HepG2 (cell line): ENCODE results near the gene COASY. TPM values are rescaled to one million over a fixed set of nuclear protein-coding genes. Genes with fewer than 3 reads are reported as not detected.

Experiments used
- CAMTA2 ChIP-seq: sonication (generic); formaldehyde crosslinking; IDR thresholded peaks from 2 replicates; pipeline ENCODE4 v1.4.0; 2020; ENCODE audit warnings: mild to moderate bottlenecking, missing genetic modification reagents, borderline replicate concordance
- HMG20A ChIP-seq: IDR thresholded peaks from 2 replicates; pipeline ENCODE4 v1.6.1; 2016; ENCODE audit warnings: borderline replicate concordance
- HNF4A ChIP-seq: sonication (generic); formaldehyde crosslinking; IDR thresholded peaks from 2 replicates; pipeline ENCODE4 v1.4.0; 2020; ENCODE audit warnings: missing genetic modification reagents
- IRX3 ChIP-seq: sonication (generic); formaldehyde crosslinking; IDR thresholded peaks from 2 replicates; pipeline ENCODE4 v1.8.1; 2023; ENCODE audit warnings: mild to moderate bottlenecking, low read depth, missing genetic modification reagents, borderline replicate concordance
- KDM1A ChIP-seq: IDR thresholded peaks from 2 replicates; pipeline ENCODE4 v1.6.1; 2016; ENCODE audit warnings: missing compliant biosample characterization
- KMT2A ChIP-seq: sonication (generic); formaldehyde crosslinking; IDR thresholded peaks from 2 replicates; pipeline ENCODE4 v1.4.0; 2020; ENCODE audit warnings: missing genetic modification reagents
- SIN3A ChIP-seq: IDR thresholded peaks from 2 replicates; pipeline ENCODE4 v1.6.1; 2011; ENCODE audit warnings: low read depth, mild to moderate bottlenecking, control low read depth, low read length, borderline replicate concordance
- TIGD3 ChIP-seq: sonication (generic); formaldehyde crosslinking; IDR thresholded peaks from 2 replicates; pipeline ENCODE4 v1.5.1; 2020; ENCODE audit warnings: mild to moderate bottlenecking, missing genetic modification reagents, borderline replicate concordance
- USF2 ChIP-seq, 2 experiments: sonication (generic) in 1 of 2; formaldehyde crosslinking in 1 of 2; IDR thresholded peaks; 2 replicates each; pipeline versions ENCODE4 v1.5.1 to v1.6.1; 2011 to 2020; ENCODE audit warnings: borderline replicate concordance in 1 of 2, low read depth in 1 of 2, low read length in 1 of 2, mild to moderate bottlenecking in 1 of 2, missing genetic modification reagents in 1 of 2, moderate library complexity in 1 of 2
- ZBTB37 ChIP-seq: sonication (generic); formaldehyde crosslinking; IDR thresholded peaks from 2 replicates; pipeline ENCODE4 v1.4.0; 2020; ENCODE audit warnings: mild to moderate bottlenecking, missing genetic modification reagents
- ZNF44 ChIP-seq: sonication (generic); formaldehyde crosslinking; IDR thresholded peaks from 2 replicates; pipeline ENCODE4 v1.5.1; 2020; ENCODE audit warnings: mild to moderate bottlenecking, missing genetic modification reagents
- ZNF7 ChIP-seq: IDR thresholded peaks from 2 replicates; pipeline ENCODE4 v1.6.1; 2016; ENCODE audit warnings: missing biosample characterization, missing genetic modification reagents
- polyA plus RNA-seq, 8 experiments: library from polyadenylated mRNA; depleted of rRNA in 3 of 8; stranded (reverse) in 7 of 8; unstranded in 1 of 8; fragments of >200 nt; fragmentation: Illumina TruSeq in 4 of 8; extraction: Trizol in 4 of 8; gene quantifications; 2 replicates each; pipeline versions ENCODE4 v1.2.1 to v1.2.3, GENCODE V29; 2011 to 2016; ENCODE audit warnings: low read depth in 4 of 8, missing spikeins in 1 of 8, mixed read lengths in 1 of 8; ENCODE audit not compliant: insufficient read depth in 1 of 8
- total RNA-seq, 5 experiments: library from RNA; depleted of rRNA; stranded (reverse); fragments of >200 nt; fragmentation: Illumina TruSeq; extraction: Trizol; gene quantifications; 2 replicates each; pipeline ENCODE4 v1.2.3, GENCODE V29; 2016; ENCODE audit warnings: low read depth in 1 of 5
- TF ChIP-seq, protein P1 (sequence below): sonication (generic); formaldehyde crosslinking; IDR thresholded peaks from 2 replicates; pipeline ENCODE4 v1.5.0; 2020; ENCODE audit warnings: missing genetic modification reagents
- TF ChIP-seq, protein P2 (sequence below): sonication (generic); formaldehyde crosslinking; IDR thresholded peaks from 2 replicates; pipeline ENCODE4 v1.5.1; 2020; ENCODE audit warnings: mild to moderate bottlenecking, moderate library complexity, missing genetic modification reagents
- TF ChIP-seq, protein P3 (sequence below): IDR thresholded peaks from 2 replicates; pipeline ENCODE4 v1.6.1; 2016; ENCODE audit warnings: low read depth
- TF ChIP-seq, protein P4 (sequence below): sonication (generic); formaldehyde crosslinking; IDR thresholded peaks from 2 replicates; pipeline ENCODE4 v1.5.0; 2020; ENCODE audit warnings: missing genetic modification reagents
- TF ChIP-seq, protein P5 (sequence below): sonication (generic); formaldehyde crosslinking; IDR thresholded peaks from 2 replicates; pipeline ENCODE4 v1.4.0; 2020; ENCODE audit warnings: missing genetic modification reagents

Gene COASY
- total and polyA plus RNA-seq, 2 of the 13 experiments (the other 11 are each of a cell fraction or from before 2014, with no cell fraction given), result 90.7 to 125 TPM

GRCh38 chr17:42530952-42531454 lies 30.9 kb upstream of the COASY start (continued):
- TF ChIP-seq, protein P1, sequence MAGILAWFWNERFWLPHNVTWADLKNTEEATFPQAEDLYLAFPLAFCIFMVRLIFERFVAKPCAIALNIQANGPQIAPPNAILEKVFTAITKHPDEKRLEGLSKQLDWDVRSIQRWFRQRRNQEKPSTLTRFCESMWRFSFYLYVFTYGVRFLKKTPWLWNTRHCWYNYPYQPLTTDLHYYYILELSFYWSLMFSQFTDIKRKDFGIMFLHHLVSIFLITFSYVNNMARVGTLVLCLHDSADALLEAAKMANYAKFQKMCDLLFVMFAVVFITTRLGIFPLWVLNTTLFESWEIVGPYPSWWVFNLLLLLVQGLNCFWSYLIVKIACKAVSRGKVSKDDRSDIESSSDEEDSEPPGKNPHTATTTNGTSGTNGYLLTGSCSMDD (CRISPR knock-in tag), result no peak
- no peak for TF ChIP-seq IRX3 (CRISPR knock-in tag)
- TF ChIP-seq SIN3A, result no peak
- TF ChIP-seq TIGD3, result no peak
- peak; percentile 91; the same call in 1 of the 2 replicates for TF ChIP-seq HMG20A
- TF ChIP-seq, protein P2, sequence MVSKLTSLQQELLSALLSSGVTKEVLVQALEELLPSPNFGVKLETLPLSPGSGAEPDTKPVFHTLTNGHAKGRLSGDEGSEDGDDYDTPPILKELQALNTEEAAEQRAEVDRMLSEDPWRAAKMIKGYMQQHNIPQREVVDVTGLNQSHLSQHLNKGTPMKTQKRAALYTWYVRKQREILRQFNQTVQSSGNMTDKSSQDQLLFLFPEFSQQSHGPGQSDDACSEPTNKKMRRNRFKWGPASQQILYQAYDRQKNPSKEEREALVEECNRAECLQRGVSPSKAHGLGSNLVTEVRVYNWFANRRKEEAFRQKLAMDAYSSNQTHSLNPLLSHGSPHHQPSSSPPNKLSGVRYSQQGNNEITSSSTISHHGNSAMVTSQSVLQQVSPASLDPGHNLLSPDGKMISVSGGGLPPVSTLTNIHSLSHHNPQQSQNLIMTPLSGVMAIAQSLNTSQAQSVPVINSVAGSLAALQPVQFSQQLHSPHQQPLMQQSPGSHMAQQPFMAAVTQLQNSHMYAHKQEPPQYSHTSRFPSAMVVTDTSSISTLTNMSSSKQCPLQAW, result peak; percentile 71
- TF ChIP-seq KMT2A (CRISPR knock-in tag), result no peak
- peak; percentile 53; the same call in 1 of the 2 replicates for TF ChIP-seq KDM1A (CRISPR knock-in tag)
- TF ChIP-seq, protein P3, sequence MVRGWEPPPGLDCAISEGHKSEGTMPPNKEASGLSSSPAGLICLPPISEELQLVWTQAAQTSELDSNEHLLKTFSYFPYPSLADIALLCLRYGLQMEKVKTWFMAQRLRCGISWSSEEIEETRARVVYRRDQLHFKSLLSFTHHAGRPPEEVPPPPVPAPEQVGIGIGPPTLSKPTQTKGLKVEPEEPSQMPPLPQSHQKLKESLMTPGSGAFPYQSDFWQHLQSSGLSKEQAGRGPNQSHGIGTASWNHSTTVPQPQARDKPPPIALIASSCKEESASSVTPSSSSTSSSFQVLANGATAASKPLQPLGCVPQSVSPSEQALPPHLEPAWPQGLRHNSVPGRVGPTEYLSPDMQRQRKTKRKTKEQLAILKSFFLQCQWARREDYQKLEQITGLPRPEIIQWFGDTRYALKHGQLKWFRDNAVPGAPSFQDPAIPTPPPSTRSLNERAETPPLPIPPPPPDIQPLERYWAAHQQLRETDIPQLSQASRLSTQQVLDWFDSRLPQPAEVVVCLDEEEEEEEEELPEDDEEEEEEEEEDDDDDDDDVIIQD (CRISPR knock-in tag), result peak; percentile 28; the same call in 1 of the 2 replicates
- TF ChIP-seq HNF4A, result peak; percentile 95
- no peak for TF ChIP-seq ZBTB37 (CRISPR knock-in tag)
- no peak for TF ChIP-seq USF2 (IDR thresholded peaks at IDR 0.05; ENCODE audit: low read depth, low read length)
- TF ChIP-seq USF2 (CRISPR knock-in tag; IDR thresholded peaks at IDR 0.05; ENCODE audit: borderline replicate concordance), result no peak
- TF ChIP-seq, protein P4, sequence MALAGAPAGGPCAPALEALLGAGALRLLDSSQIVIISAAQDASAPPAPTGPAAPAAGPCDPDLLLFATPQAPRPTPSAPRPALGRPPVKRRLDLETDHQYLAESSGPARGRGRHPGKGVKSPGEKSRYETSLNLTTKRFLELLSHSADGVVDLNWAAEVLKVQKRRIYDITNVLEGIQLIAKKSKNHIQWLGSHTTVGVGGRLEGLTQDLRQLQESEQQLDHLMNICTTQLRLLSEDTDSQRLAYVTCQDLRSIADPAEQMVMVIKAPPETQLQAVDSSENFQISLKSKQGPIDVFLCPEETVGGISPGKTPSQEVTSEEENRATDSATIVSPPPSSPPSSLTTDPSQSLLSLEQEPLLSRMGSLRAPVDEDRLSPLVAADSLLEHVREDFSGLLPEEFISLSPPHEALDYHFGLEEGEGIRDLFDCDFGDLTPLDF (CRISPR knock-in tag), result no peak
- TF ChIP-seq ZNF44 (CRISPR knock-in tag), result peak; percentile 48; the same call in 1 of the 2 replicates
- TF ChIP-seq ZNF7 (CRISPR knock-in tag), result no peak; the same call in 1 of the 2 replicates
- TF ChIP-seq, protein P5, sequence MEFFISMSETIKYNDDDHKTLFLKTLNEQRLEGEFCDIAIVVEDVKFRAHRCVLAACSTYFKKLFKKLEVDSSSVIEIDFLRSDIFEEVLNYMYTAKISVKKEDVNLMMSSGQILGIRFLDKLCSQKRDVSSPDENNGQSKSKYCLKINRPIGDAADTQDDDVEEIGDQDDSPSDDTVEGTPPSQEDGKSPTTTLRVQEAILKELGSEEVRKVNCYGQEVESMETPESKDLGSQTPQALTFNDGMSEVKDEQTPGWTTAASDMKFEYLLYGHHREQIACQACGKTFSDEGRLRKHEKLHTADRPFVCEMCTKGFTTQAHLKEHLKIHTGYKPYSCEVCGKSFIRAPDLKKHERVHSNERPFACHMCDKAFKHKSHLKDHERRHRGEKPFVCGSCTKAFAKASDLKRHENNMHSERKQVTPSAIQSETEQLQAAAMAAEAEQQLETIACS (CRISPR knock-in tag), result no peak
- no peak for TF ChIP-seq CAMTA2 (CRISPR knock-in tag)
